K562 (cell line): ENCODE results near the gene TFAP2E. TPM values are rescaled to one million over a fixed set of nuclear protein-coding genes. Genes with fewer than 3 reads are reported as not detected.

Source experiments
- ATAC-seq: fragments of 200-7000 bp; cut with Tn5 transposase; 3 replicates; pipeline ENCODE4 v1.9.1; 2020; ENCODE audit warnings: moderate library complexity
- BruUV-seq: library from RNA; stranded (reverse); fragments of 400-500 nt; replicated peaks from 2 replicates; lab custom pipeline; 2021; lab: Mats Ljungman, UMichigan
- CTCF ChIA-PET: fragments of 300-600 bp; formaldehyde crosslinking; extraction: SDS; loops from one replicate; lab custom pipeline; 2021; ENCODE audit warnings: low intra/inter-chr PET ratio; lab: Yijun Ruan, JAX
- POLR2A ChIA-PET: fragments of 300-600, 350-650 bp; sonication (Branson Sonifier 250); formaldehyde crosslinking; extraction: SDS; loops from one replicate; lab custom pipeline; 2021; ENCODE audit warnings: antibody characterized with exemption, inconsistent platforms; lab: Yijun Ruan, JAX
- DNase-seq, 4 experiments: peaks; one replicate each; pipeline versions ENCODE4 v3.0.0 to v3.0.0-alpha.2; 2011 to 2018; ENCODE audit warnings: low spot score in 3 of 4, mixed read lengths in 3 of 4; ENCODE audit errors: extremely low read depth in 1 of 4
- FAIRE-seq: peaks from 2 replicates; lab custom pipeline; 2011; peaks lifted over from hg19 to GRCh38; lab: Jason Lieb, UNC
- H2AFZ ChIP-seq: 2 replicates; pipeline ENCODE4 v1.6.0; 2011; ENCODE audit warnings: low read depth, low read length, control low read depth, inconsistent platforms
- H3K27ac ChIP-seq: fragments of 200-600 bp; 3 replicates; pipeline ENCODE4 v1.8.0; 2011; ENCODE audit warnings: low read depth, mild to moderate bottlenecking, control low read depth, inconsistent platforms, low read length, moderate library complexity, mixed read lengths; ENCODE audit errors: extremely low read depth
- H3K27me3 ChIP-seq, 2 experiments: fragments of 300-600 bp in 1 of 2; 2 replicates in 1 of 2; 3 replicates in 1 of 2; pipeline versions ENCODE4 v1.6.0 to v1.8.0; 2011; ENCODE audit warnings: inconsistent platforms in 2 of 2, low read length in 2 of 2, mild to moderate bottlenecking in 1 of 2, mixed read lengths in 1 of 2, moderate library complexity in 1 of 2; ENCODE audit not compliant: control insufficient read depth in 2 of 2, insufficient read depth in 2 of 2
- H3K36me3 ChIP-seq: fragments of 300-600 bp; 3 replicates; pipeline ENCODE4 v1.8.0; 2011; ENCODE audit warnings: mild to moderate bottlenecking, low read length, inconsistent platforms; ENCODE audit not compliant: control insufficient read depth, insufficient read depth
- H3K4me1 ChIP-seq, 2 experiments: fragments of 200-600 bp in 1 of 2; replicated peaks in 1 of 2; 2 replicates in 1 of 2; 3 replicates in 1 of 2; pipeline versions ENCODE4 v1.5.1 to v1.8.0; 2011; ENCODE audit warnings: inconsistent platforms in 2 of 2, low read length in 2 of 2, mild to moderate bottlenecking in 1 of 2, mixed read lengths in 1 of 2, moderate library complexity in 1 of 2; ENCODE audit not compliant: control insufficient read depth in 2 of 2, insufficient read depth in 2 of 2
- H3K4me2 ChIP-seq: 2 replicates; pipeline ENCODE4 v1.6.1; 2011; ENCODE audit warnings: low read length, control low read depth, inconsistent platforms, mixed read lengths; ENCODE audit not compliant: insufficient read depth
- H3K4me3 ChIP-seq: fragments of 200-600 bp; sonication (generic), shearing (Covaris generic); 2 replicates; pipeline ENCODE4 v1.5.1; 2016; ENCODE audit warnings: control low read depth, inconsistent platforms
- H3K79me2 ChIP-seq: fragments of 200-600 bp; 3 replicates; pipeline ENCODE4 v1.8.0; 2011; ENCODE audit warnings: low read length, inconsistent platforms; ENCODE audit not compliant: control insufficient read depth, insufficient read depth
- H3K9ac ChIP-seq, 2 experiments: 2 replicates each; pipeline versions ENCODE4 v1.6.0 to v1.6.1; 2011; ENCODE audit warnings: low read depth in 2 of 2, low read length in 2 of 2, control low read depth in 1 of 2, inconsistent platforms in 1 of 2, mild to moderate bottlenecking in 1 of 2, mixed read lengths in 1 of 2; ENCODE audit not compliant: insufficient read depth in 1 of 2
- H3K9me1 ChIP-seq: one replicate; pipeline ENCODE4 v1.6.0; 2011; ENCODE audit warnings: inconsistent platforms, mild to moderate bottlenecking, low read length, moderate library complexity; ENCODE audit not compliant: control insufficient read depth, insufficient read depth
- H3K9me3 ChIP-seq: replicated peaks from 2 replicates; pipeline ENCODE4 v1.5.1; 2011; ENCODE audit warnings: low read depth, low read length, inconsistent platforms; ENCODE audit not compliant: control insufficient read depth, insufficient read depth
- H4K20me1 ChIP-seq: replicated peaks from 2 replicates; pipeline ENCODE4 v1.6.1; 2011; ENCODE audit warnings: low read length, inconsistent platforms, mixed read lengths; ENCODE audit not compliant: control insufficient read depth, insufficient read depth
- BCL6 ChIP-seq: fragments of 250-450 bp; sonication (Bioruptor Pico); IDR thresholded peaks from 2 replicates; pipeline ENCODE4 v1.4.0; 2020
- BRD4 ChIP-seq: fragments of 200-600 bp; sonication (generic); IDR thresholded peaks from 2 replicates; pipeline ENCODE4 v1.6.1; 2017; ENCODE audit warnings: inconsistent platforms
- CBFA2T3 ChIP-seq: fragments of 450-650 bp; IDR thresholded peaks from 2 replicates; pipeline ENCODE4 v1.6.1; 2017
- CEBPG ChIP-seq, 3 experiments: fragments of 200-800 bp in 1 of 3; sonication (Bioruptor generic) in 1 of 3; sonication (generic) in 1 of 3; formaldehyde crosslinking in 1 of 3; IDR thresholded peaks in 2 of 3; conservative IDR thresholded peaks in 1 of 3; 2 replicates each; pipeline versions ENCODE4 v1.6.1 to v1.8.0; 2016 to 2022; ENCODE audit warnings: missing compliant biosample characterization in 2 of 3, missing genetic modification characterization in 2 of 3, mild to moderate bottlenecking in 1 of 3, missing genetic modification reagents in 1 of 3
- FUS ChIP-seq: fragments of 200-400 bp; formaldehyde crosslinking; optimal IDR thresholded peaks from 2 replicates; pipeline ENCODE3; 2017; ENCODE audit warnings: low read depth, low read length
- MAFF ChIP-seq: IDR thresholded peaks from 2 replicates; pipeline ENCODE4 v1.6.1; 2012; ENCODE audit warnings: low read length, improper control_type of control experiment
- MEF2D ChIP-seq: conservative IDR thresholded peaks from 2 replicates; pipeline ENCODE4 v1.6.1; 2016; ENCODE audit warnings: low read depth, missing genetic modification characterization, missing compliant biosample characterization
- PML ChIP-seq: IDR thresholded peaks from 2 replicates; pipeline ENCODE4 v1.6.1; 2012; ENCODE audit warnings: low read length, inconsistent platforms
- POLR2A ChIP-seq: fragments of 450-650 bp; conservative IDR thresholded peaks from 2 replicates; pipeline ENCODE4 v1.6.1; 2016
- POLR2AphosphoS5 ChIP-seq: IDR thresholded peaks from 2 replicates; pipeline ENCODE4 v1.6.1; 2011; ENCODE audit warnings: mild to moderate bottlenecking, low read depth, low read length, moderate library complexity; ENCODE audit not compliant: control insufficient read depth, insufficient read depth
- RBFOX2 ChIP-seq: fragments of 200-400 bp; formaldehyde crosslinking; IDR thresholded peaks from 2 replicates; pipeline ENCODE4 v1.6.1; 2017; ENCODE audit warnings: low read depth, mild to moderate bottlenecking, low read length, moderate library complexity
- SRSF9 ChIP-seq: fragments of 200-400 bp; formaldehyde crosslinking; IDR thresholded peaks from 2 replicates; pipeline ENCODE4 v1.6.1; 2017; ENCODE audit warnings: low read depth, low read length, borderline replicate concordance
- TEAD4 ChIP-seq, 2 experiments: sonication (generic) in 1 of 2; formaldehyde crosslinking in 1 of 2; IDR thresholded peaks; 2 replicates each; pipeline versions ENCODE4 v1.6.1 to v1.8.0; 2012 to 2022; ENCODE audit warnings: borderline replicate concordance in 1 of 2, inconsistent platforms in 1 of 2, low read length in 1 of 2, mild to moderate bottlenecking in 1 of 2, missing genetic modification reagents in 1 of 2
- ZNF24 ChIP-seq: fragments of 450-650 bp; IDR thresholded peaks from 2 replicates; pipeline ENCODE4 v1.6.1; 2016
- WGBS: fragments of 100-300 bp; shearing (Covaris generic); methylation state at CpG from one replicate; pipeline ENCODE4 v1.1.6; 2016; ENCODE audit warnings: low coverage, mixed read lengths; ENCODE audit not compliant: insufficient coverage; ENCODE audit errors: missing lambda C conversion rate; 5-methylcytosine and 5-hydroxymethylcytosine counted together
- in situ Hi-C: fragments of 300-500 bp; cut with MboI; formaldehyde crosslinking; loops from 4 replicates; pipeline ENCODE4 v1.15.0; 2018; ENCODE audit warnings: inconsistent platforms, mixed read lengths
- intact Hi-C: fragments of 100-400 bp; cut with micrococcal nuclease; formaldehyde crosslinking; loops from 2 replicates; pipeline ENCODE4 v1.14.2; 2022
- polyA plus RNA-seq, 8 experiments: library from polyadenylated mRNA; depleted of rRNA in 4 of 8; stranded (reverse) in 5 of 8; unstranded in 3 of 8; fragments of >200 nt; fragmentation: Nextera tagmentation in 2 of 8; fragmentation: Illumina TruSeq in 1 of 8; extraction: Ambion mirVana in 2 of 8; extraction: Trizol in 1 of 8; gene quantifications; 2 replicates each; pipeline versions ENCODE4 v1.2.1 to v1.2.3, GENCODE V29; 2011 to 2014; ENCODE audit warnings: inconsistent platforms in 1 of 8, missing spikeins in 1 of 8
- total RNA-seq, 7 experiments: library from RNA; depleted of rRNA in 6 of 7; stranded (reverse); fragments of >200 nt in 6 of 7; fragmentation: Illumina TruSeq in 2 of 7; extraction: Trizol in 2 of 7; gene quantifications; 2 replicates each; pipeline versions ENCODE4 v1.2.1 to v1.2.3, GENCODE V29; 2011 to 2021; ENCODE audit warnings: low replicate concordance in 1 of 7
- TF ChIP-seq, protein P1 (sequence below), 2 experiments: fragments of 250-450 bp in 1 of 2; fragments of 450-650 bp in 1 of 2; sonication (Bioruptor Pico) in 1 of 2; IDR thresholded peaks; 2 replicates each; pipeline versions ENCODE4 v1.6.1 to v1.8.0; 2016 to 2021; ENCODE audit warnings: mild to moderate bottlenecking in 2 of 2, moderate library complexity in 2 of 2, missing compliant biosample characterization in 1 of 2, missing genetic modification characterization in 1 of 2
- TF ChIP-seq, protein P2 (sequence below): fragments of 250-450 bp; sonication (Bioruptor Pico); IDR thresholded peaks from 2 replicates; pipeline ENCODE4 v1.8.0; 2021; ENCODE audit warnings: moderate library complexity, mild to moderate bottlenecking, inconsistent platforms
- TF ChIP-seq, protein P3 (sequence below), 2 experiments: fragments of 150-350 bp in 1 of 2; IDR thresholded peaks; 2 replicates each; pipeline ENCODE4 v1.6.1; 2012 to 2016; ENCODE audit warnings: low read depth in 2 of 2, low read length in 2 of 2, mild to moderate bottlenecking in 1 of 2, moderate library complexity in 1 of 2
- TF ChIP-seq, protein P4 (sequence below): sonication (generic); formaldehyde crosslinking; IDR thresholded peaks from 2 replicates; pipeline ENCODE4 v1.8.0; 2022; ENCODE audit warnings: missing genetic modification reagents, mild to moderate bottlenecking, borderline replicate concordance

The TFAP2E gene
- total and polyA plus RNA-seq, 9 of the 15 experiments (the other 6 are each of a cell fraction or from before 2014, with no cell fraction given) = 0.03 to 0.11 (median 0.07) TPM; not detected in 4

DNA sequence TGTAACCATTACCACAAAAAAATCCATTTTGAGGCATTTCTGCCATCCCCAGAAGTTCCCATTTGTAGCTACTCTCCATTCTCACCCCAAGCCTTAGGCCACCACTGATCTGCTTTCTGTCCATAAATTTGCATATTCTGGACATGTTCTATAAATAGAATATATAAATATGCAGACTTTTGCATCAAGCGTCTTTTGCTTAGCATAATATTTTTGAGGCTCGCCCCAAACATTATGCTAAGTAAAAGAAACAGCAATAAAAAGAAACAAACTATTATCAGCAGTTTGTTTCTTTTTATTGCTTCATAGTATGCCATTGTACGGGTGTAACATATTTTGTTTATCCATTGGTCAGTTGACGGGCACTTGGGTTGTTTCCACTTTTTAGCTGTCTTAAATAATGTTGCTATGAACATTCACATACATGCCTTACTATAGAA is 7.9 kb downstream of the TFAP2E start:
- no TSS peak for BruUV-seq
- no peak overlapping the region for H3K4me2 ChIP-seq
- TF ChIP-seq POLR2A = peak; percentile 81
- TF ChIP-seq FUS = no peak
- TF ChIP-seq PML = peak; percentile 79
- no peak for TF ChIP-seq BRD4
- peak; percentile 15; the same call in 1 of the 2 replicates for TF ChIP-seq TEAD4 (IDR thresholded peaks at IDR 0.05; ENCODE audit: low read length)
- TF ChIP-seq TEAD4 (CRISPR knock-in tag; IDR thresholded peaks at IDR 0.05; ENCODE audit: borderline replicate concordance) = no peak
- TF ChIP-seq CEBPG (CRISPR knock-in tag; IDR thresholded peaks at IDR 0.05) = no peak
- 0 out of 4 replicates have a peak, but pooled peaks of 1 of the 2 experiments have one; percentile 20 for TF ChIP-seq CEBPG (tag; conservative IDR thresholded peaks at IDR 0.05 in 1 of 2, IDR thresholded peaks at IDR 0.05 in 1 of 2)
- TF ChIP-seq ZNF24 = no peak
- no peak for TF ChIP-seq SRSF9
- TF ChIP-seq CBFA2T3 = no peak
- TF ChIP-seq, protein P1, sequence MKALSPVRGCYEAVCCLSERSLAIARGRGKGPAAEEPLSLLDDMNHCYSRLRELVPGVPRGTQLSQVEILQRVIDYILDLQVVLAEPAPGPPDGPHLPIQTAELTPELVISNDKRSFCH (CRISPR knock-in tag; IDR thresholded peaks at IDR 0.05) = no peak
- TF ChIP-seq, protein P1 (tag; IDR thresholded peaks at IDR 0.05) = no peak
- TF ChIP-seq, protein P2, sequence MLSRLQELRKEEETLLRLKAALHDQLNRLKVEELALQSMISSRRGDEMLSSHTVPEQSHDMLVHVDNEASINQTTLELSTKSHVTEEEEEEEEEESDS = peak; percentile 56
- TF ChIP-seq RBFOX2 = peak; percentile 55
- TF ChIP-seq, protein P3, sequence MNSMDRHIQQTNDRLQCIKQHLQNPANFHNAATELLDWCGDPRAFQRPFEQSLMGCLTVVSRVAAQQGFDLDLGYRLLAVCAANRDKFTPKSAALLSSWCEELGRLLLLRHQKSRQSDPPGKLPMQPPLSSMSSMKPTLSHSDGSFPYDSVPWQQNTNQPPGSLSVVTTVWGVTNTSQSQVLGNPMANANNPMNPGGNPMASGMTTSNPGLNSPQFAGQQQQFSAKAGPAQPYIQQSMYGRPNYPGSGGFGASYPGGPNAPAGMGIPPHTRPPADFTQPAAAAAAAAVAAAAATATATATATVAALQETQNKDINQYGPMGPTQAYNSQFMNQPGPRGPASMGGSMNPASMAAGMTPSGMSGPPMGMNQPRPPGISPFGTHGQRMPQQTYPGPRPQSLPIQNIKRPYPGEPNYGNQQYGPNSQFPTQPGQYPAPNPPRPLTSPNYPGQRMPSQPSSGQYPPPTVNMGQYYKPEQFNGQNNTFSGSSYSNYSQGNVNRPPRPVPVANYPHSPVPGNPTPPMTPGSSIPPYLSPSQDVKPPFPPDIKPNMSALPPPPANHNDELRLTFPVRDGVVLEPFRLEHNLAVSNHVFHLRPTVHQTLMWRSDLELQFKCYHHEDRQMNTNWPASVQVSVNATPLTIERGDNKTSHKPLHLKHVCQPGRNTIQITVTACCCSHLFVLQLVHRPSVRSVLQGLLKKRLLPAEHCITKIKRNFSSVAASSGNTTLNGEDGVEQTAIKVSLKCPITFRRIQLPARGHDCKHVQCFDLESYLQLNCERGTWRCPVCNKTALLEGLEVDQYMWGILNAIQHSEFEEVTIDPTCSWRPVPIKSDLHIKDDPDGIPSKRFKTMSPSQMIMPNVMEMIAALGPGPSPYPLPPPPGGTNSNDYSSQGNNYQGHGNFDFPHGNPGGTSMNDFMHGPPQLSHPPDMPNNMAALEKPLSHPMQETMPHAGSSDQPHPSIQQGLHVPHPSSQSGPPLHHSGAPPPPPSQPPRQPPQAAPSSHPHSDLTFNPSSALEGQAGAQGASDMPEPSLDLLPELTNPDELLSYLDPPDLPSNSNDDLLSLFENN (IDR thresholded peaks at IDR 0.05; ENCODE audit: low read depth in 2 of 2, low read length in 2 of 2) = peak in 1 of 2 experiments; percentile 45; a peak in 1 of 4 replicates
- TF ChIP-seq MAFF = no peak
- TF ChIP-seq, protein P4, sequence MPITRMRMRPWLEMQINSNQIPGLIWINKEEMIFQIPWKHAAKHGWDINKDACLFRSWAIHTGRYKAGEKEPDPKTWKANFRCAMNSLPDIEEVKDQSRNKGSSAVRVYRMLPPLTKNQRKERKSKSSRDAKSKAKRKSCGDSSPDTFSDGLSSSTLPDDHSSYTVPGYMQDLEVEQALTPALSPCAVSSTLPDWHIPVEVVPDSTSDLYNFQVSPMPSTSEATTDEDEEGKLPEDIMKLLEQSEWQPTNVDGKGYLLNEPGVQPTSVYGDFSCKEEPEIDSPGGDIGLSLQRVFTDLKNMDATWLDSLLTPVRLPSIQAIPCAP (CRISPR knock-in tag) = no peak
- peak; percentile 65 for TF ChIP-seq POLR2AphosphoS5
- TF ChIP-seq BCL6 = no peak
- 0 out of 2 replicates have a peak, but pooled peaks have one; percentile 21 for TF ChIP-seq MEF2D (tag)

More for the DNA sequence above, 7.9 kb downstream of the TFAP2E start:
- Histone ChIP-seq H4K20me1 (no peaks in the 10 kb centered on the region), H3K79me2 (no peaks in the 10 kb centered on the region), H3K4me1 (peaks cover 6 to 23% of the 10 kb centered on the region in 2 experiments), H3K36me3 (no peaks in the 10 kb centered on the region), H2AFZ (no peak overlapping the region), H3K4me3 (no peak overlapping the region), H3K9ac (no peak overlapping the region), H3K27ac (no peak overlapping the region), H3K9me3 (no peaks in the 10 kb centered on the region), H3K9me1 (no peaks in the 10 kb centered on the region), H3K27me3 (no peaks in the 10 kb centered on the region)
- ATAC-seq = no peak
- ChIA-PET CTCF (no interaction called here), POLR2A (interaction anchor here (0.7 to 1.8 kb wide), 4 partner anchors 9 to 196 kb away, joined by 3 to 6 read pairs (median 3); no protein-coding TSS in a partner anchor)
- in situ Hi-C loops = no loop called here
- no peak for FAIRE-seq
- WGBS = 19% methylated on average over 4 of the region's 4 CpGs
- no peak for DNase-seq
- intact Hi-C loops = no loop called here
